NCI-H1048 (cell line): Measurements from ENCODE around the gene NACC2.
A peak's percentile ranks its signal among the peaks of the same experiment; 100 is the strongest.
"Not testable (repeated sequence)": the region's sequence is repeated elsewhere in the genome, so short reads cannot be mapped to it uniquely, and the experiment has no call there.

Experiments
- DNase-seq: peaks from one replicate; lab custom pipeline; 2025; lab: John Stamatoyannopoulos, UW

NACC2 gene

DNA sequence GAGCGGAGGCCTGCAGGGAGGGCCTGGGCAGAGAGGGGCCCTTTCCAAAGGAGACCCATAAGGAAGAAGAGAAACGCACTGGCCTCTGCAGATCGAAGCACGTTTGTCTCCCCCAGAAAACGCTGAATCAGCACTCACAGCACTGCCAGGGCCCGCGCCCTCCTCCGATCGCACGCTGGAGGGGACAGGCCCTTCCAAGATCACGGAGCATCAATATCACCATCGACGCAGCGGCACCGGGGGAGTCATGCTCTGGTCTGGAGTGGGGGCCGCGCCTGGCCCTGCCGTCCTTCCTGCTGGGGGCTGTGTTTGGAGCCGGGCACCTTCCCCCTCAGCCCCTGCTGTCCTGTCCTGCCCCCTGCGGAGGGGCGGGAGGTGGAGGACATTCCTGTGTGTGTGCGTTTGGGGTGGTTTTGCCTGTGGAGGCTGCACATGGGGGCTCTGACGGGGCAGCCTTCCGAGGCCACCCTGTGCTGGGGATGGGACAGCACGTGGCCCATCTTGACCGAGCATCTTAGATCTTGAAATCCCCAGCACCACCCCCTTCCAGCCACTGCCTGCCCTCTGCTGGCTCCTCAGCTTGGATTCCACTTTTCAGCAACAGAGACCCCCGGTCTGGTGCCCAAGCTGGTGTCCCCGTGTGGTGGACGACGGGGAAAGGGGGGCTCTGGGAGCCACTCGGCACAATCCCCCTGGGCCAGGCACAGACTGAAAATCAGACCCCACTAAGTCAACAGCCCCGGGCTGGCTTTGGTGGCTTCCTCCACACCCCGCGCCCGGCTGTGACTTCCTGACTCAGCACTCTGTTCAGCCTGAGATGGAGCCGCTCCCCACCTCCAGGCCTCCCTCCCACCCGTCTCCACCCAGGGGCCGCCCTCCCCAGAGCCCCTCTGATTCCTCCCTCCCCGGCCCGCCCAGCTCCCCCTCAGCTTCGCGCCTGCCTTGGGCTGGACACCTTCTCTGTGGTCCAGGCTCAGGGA is 15.3 kb upstream of the NACC2 start:
- DNase-seq = no peak

DNA sequence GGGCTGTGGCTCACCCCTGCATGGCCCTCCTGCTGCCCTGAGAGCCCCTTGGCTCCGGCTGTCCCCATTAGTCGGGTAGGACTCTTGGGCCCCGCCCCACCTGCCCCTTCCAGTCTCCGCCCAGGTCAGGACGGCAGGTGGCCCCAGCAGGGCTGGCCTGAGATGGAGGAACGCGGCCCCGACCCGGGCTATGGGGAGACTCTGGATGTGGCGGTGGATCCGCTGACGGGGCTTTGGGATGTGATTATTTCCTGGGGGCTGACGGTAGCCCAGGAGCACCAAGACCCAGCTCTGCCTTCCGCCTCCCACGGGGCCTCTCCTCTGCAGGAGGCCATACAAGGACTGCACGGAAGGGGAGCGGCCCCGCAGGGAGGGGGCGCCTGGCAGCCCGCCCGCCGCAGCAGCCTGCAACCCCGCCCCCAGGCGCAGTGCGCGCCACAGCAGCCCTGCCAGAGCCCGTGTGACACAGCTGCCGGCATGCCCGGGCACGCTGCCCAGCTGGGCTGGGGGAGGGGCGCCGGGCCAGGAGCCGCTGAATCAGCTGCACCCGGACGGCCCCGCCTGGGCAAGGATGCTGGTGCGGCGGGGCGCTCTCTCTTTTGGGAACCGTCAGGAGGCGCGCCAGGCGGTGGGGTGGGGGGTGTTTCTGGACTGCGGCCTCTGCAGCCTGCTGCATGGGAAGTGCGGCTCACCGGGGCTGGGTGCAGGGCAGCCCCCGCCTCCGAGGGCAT is 14.4 kb upstream of the NACC2 start:
- peak; percentile 64 for DNase-seq

DNA sequence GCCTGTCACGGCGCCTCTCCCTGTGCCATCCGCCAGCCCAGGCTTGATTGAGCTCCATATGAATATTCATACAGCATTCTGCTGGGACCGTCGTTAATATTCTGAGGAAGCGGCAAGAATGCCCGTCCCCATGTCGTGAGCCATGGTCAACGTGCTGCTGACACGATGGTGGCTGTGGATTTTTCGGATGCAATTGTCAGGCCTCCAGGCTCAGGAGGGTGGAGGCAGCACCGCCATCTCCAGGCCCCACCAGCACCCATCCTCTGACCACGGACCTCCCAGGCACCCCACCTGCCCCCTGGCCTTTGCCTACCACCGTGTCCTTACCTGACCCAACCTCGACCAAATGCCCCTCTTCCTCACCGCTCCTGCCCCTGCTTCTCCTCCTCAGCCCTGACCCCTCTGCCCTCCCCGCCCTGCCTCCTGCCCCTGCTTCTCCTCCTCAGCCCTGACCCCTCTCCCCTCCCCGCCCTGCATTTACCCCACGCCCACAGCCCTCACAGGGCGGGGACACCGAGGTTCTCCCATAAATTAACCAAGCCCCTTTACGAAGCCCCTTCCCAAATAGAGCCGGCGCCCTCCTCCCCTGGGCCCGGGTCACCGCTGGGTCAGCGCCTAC is 13.7 kb upstream of the NACC2 start:
- DNase-seq = no peak

DNA sequence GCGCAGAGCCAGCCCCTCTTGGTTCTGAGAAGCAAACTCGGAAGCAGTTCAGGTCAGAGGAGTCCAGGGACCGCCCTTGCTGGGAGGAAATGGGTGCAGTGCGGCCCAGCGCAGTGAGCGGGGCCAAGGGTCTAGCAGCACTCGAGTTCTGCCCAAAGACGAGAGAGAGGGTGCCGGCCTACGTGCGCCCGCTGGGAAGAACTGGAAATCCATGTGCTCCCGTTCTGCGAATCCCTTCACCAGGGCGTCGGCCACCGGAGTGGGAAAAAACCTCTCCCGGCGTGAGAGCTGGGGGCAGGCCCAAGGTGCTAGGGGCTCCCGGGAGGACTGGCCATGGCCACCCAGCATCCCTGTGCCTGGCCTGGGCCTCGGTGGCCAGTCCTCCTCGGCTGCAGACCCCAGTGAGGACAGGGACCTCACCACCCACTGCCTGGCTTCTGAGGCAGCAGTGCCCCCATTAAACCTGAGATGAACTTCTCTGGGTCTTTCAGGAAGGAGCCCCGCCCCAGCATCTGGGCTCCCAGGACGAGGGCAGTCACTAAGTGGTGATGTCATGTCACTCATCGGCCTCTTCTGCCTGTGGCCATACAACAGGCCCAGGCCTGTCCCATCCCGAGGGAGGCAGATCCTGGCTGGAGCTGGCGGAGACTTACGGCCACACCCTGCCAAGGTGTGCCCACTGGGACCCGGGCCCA is 13.0 kb upstream of the NACC2 start:
- no peak for DNase-seq

DNA sequence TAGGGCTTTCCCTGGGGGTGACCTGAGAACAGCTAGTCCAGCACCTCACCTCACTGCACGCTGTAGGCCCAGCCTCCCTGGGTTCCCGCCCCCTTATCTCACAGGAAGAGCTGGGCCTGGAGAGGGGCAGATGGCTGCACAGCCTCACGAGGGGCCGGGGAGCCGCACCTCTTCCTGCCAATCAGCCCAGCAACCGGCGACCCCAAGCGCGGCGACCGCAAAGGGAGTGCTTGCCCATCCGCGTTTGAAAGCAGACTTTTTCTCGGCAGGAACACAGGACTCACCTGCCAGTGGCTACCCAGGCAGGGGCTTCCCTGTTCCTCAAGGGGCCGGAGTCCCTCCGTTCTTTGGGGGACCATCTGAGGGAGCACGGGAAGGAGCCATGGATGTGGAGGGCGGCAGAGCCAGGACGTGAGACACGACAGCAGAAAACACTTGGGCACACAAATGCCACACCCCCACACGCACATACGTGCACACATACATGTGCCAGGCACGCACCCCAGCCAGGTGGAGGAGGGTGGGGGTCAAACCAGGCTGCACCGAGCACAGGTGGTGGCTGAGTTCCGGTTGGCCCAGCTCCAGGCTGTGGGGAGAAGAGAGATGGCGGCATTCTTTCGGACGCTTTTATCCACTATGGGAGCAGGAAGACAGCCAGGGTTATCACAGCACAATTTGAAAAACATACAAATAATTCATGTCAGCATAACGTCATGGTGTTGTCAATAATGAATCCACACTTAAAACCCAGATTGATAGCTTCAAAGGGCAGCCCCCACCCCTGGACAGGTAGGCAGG is 12.3 kb upstream of the NACC2 start:
- no peak for DNase-seq

DNA sequence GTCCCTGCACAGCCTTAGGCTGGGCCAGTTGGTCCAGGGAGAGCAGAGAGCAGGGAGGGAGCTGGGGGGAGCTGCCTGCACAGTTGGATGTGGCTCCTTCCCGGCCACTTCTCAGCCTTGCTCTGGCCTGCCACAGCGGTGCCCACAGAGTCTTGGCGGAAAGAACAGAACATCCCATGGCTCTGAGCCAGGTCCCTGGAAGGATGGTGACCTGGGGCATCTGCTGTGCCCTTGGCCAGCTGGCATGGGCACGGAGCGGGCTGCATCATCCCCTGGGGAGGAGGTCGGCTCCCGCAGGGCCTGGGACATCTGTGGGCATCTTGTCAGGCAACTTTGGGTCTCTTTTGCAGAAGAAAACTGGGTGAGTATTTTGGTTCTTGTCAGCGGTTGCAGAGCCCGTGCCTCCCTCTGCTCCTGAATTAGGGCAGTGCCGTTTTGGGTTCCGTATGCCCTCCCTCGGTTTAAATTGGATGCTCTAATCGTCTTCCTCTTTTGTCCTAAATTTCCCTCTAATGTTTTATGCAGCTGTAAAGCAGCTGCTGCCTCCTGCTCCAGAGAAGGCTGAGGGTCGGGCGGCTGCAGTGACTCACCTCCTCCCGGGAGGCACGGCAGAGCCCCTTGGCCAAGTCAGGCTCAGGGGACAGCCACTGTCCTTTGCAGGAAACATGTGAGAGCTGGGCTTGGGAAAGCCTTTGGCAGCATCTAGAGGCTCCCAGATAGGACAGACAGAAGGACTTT is 10.5 kb upstream of the NACC2 start:
- no peak for DNase-seq

DNA sequence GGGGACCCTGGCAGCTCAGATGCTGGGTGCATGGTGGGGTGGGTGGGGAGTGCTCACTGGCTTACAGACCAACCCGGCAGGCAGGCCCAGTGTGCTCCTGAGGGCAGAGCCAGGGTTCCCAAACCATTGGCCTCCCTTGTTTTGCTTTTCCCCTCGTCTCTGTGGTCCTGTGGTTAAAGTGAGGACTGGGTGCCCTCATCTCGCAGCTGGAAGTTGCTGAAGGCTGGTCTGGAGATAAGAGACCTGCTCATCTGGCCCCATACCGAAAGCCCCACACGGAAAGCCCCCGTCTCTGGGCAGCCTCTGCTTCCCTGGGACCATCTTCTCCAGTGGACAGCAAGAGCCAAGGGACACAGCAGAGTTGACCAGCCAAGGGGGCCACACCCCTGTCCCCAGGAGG is 9.8 kb upstream of the NACC2 start:
- no peak for DNase-seq

DNA sequence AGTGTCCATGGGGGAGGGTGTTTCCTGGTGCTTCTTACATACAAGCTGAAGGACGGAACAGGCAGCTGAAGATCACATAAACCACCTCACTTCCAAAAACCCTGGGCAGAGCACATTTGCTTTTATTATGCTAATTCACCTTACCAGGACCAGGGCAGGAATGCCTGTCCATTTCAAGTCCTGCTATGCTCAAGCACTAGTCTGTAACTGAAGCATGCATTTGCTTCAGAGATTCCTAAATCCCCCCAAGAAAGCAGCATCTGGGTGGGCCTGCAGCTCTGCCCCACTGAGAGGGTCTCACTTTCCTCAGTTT is 9.4 kb upstream of the NACC2 start:
- DNase-seq = no peak

DNA sequence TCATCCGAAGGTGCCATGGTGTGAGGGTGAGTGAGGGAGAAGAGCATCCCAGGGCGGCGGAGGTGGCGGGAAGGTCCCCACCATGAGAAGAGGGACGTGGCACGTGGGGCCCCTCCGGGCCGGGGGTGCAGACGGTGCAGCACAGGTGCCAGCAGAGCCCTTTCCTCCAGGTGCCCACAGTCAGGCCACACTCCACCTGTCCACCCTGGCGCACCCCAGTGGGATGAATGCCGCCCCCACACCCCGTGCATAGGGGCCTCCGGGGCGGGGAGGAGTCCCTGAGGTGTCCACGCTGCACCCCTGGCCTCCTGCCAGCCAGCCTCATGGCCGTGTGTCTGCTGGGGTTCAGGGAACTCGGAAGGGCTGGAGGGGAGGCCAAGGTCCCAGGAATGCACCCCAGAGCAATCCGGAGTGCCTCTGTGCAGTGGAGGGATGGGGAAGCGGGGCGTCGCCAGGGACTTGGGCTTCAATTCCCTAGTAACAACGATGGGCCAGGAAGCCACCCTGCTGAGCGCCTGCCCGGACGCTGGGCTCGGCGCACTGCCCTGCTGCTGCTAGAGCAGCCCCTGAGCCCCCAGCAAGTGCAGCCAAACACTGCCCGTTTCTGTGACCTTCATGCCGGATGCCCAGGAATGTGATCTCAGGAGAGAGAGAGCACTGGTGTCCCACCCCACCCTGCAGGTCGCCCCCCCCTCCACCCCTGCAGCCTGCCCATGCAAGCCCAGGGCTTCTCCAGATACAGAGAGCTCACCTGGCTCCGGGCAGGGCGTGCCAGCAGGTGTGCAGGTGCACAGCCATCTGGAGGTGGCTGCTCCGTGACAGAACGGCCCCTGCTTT is 8.8 kb upstream of the NACC2 start:
- DNase-seq = no peak

DNA sequence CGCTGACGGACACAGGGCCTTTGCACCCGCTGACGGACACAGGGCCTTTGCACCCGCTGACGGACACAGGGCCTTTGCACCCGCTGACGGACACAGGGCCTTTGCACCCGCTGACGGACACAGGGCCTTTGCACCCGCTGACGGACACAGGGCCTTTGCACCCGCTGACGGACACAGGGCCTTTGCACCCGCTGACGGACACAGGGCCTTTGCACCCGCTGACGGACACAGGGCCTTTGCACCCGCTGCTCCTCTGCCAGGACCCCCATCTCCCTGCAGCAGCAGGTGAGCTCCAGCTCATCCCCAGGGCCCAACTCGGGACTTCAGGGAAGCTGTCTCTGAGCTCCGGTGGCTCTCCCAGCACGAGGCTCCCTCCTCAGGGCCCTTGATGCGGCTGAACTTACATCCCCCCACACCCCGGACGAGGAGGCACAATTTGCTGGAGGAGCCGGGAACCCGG is 6.6 kb upstream of the NACC2 start:
- DNase-seq = not testable (repeated sequence)

DNA sequence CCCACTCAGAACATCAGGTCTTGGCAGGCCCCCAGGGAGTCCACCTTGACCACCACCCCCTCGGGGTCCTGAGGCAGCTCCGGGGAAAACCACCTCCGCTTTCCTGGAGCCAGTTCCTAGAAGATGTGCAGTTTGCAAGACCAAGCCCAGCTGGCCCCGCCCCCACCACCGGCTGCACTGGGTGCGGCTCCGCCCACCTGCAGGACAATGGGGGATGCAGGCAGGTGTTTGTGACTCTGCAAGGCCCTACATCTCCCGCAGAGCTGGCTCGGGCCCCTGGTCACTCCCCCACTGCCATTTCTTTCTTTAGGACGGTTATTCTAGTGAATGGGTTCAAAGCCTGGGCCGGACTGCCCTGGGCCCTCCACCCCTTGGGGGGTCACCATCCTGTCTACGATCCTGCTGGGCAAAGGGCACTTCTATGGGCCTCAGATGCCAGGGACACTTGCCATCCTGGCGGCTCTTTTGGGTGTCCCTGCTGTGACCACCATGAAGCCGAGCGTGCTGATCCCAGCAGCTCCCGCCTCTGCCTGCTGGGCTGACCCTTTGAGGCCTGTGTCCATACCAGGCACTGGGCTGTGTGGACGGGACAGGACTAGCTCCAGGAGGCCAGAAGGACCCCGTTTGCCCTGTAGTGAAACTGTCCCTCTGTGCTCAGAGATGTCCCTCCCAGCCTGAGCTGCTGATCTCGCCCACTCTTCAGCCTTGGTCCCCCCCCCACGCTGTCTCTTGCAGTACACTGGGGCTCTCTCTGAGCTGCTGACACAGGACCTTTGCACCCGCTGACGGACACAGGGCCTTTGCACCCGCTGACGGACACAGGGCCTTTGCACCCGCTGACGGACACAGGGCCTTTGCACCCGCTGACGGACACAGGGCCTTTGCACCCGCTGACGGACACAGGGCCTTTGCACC is 5.9 kb upstream of the NACC2 start:
- no peak for DNase-seq

DNA sequence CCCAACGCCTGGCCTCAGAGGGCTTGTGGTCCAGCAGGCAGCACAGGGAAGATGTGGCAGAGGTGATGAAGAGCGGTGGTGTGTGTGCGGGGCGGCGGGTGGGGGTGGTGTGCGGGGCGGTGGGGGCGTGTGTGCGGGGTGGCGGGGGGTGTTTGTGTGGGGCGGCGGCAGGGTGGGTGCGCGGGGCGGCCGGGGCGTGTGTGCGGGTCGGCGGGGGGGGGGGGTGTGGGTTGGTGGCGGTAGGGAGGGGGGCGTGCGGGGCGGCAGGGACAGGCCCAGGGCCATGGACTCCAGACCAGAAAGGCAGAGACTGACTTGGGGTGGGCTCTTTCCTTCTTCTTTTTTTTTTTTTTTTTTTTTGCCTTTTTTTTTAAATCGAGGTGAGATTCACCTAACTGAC is 4.5 kb upstream of the NACC2 start:
- DNase-seq = no peak

DNA sequence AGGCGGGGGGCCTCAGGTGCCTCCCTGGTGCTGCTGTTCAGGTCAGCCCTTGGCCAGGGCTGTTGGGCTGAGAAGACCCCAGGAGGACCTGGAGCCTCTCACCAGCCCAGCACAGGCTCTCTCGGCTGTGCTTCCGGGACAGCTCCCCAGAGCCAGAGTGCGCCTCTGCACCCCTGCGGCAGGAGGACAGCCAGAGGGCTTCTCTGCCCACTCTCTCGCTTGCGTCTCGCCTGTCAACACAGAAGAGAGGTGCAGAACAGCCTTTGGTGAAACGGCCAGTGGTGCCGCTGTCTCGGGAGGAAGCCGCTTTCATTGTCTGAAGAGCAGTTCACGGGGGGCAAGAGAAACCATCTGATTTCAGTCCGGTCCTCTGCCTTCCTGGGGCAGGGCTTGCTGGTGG is 3.8 kb upstream of the NACC2 start:
- DNase-seq = no peak

DNA sequence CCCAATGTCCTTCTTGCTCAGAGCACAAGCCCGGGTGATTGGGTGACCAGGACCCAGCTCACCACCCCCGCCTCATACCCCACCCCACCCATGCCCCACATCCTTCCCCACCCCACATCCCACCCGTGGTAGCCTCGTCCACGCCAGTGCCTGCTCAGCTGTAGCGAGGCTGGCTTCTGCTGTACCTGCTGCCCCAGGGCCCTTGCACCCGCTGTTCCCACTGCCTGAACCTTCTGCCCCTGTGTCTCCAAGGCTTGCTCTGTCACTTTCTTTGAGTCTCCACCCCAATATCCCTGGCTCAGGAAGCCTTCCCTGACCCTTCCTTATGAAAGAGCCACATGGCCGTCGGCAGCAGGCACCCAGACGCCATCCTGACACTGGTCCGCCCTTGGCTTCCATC is 3.1 kb upstream of the NACC2 start:
- no peak for DNase-seq

DNA sequence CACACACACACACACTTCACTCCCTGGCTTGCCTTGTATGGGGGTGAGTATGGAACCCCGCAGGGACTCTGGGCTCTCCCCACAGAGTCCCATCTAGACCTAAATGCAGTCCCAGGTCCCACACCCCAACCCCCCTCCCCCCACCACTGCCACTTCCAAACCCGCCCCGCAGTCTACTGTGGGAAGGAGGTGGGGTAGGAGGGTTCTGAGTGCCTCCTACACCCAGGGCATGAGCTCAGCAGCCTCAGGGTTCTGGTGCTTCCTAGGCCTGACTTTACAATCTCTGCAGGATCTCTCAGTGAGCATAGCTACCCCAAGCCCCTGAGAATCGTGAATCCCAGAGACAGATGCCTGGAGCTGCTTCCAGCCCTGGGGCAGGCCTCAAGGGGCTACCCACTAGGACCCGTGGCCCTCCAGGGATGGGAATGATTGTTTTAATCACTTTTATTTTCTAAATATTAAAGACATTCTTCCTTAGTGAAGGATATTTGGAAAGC is 1.5 kb upstream of the NACC2 start:
- no peak for DNase-seq

DNA sequence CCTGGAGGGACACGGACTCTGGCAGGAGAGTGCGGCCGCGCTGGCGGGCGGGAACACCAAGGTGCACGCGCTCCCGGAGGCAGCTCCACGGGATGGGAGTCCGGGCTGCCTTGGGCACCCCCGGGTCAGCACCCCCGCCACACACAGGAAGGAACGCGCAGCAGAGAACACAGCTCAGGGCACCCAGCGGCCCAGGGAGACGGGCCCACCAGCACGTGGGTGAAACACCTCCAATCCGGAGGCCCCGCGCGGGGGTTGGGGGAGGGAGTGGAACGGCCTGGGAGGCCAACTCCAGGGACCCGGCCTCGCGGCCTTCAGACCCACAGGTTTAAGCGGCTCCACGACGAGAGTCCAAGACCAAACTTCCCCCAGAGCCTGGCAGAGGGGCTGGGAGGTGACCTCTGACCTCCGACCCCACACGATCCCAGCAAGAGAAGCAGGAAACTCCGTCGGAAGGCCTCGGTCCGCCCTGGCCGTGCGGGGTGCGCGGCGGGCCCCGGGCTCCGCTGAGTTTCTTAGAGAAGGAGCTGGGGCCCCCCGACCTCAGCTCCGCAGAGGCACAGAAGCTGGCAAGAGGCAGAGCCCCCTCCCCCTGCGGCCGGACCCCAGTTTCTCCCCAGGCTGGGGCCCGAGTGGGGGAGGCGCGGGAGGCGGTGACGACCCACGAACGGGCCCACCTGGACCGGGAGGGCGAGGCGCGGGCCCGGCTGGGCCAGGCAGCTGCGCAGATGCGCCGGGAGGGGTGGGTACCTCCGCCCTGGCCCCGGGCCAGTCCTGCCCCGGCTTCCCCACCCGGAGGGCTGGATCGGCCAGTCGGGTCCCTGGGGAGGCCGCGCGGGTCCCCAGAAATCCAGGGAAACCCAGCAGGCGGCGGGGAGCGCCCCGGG is 851 bp downstream of the NACC2 start:
- no peak for DNase-seq

DNA sequence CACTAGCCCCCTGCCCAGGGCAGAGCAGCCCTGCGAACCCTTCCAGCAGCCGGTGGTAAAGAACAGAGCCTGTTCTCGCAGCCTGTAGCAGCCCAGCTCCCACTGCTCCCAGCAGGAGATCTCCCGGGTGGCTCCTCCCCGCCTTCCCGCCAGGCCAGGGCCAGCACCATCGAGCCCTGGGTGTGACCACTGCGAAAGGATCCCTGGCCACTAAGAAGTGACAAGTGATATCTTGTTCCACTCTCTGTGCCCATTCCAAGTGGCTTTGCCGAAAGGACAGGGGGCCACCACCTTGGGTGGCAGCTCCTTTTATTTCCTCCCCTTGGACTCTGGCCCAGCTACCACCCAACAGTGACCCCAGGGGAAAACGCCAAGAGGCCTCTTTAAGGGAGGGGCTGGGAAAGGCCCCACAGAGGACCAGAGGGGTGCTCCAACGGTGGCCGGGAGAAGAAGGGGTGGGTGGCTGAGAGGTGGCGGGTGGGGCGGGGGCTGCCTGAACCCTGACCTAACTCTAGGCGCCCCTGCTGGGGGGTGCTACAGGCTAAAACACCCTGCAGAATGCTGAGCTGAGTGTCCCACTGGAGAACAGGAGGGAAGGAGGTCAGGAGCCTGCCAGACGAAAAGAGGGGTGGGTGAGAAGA is 1.6 kb downstream of the NACC2 start:
- no peak for DNase-seq
